ENCODE measurements around the gene GTF2A1. TPM values are rescaled to one million over a fixed set of nuclear protein-coding genes. Genes with fewer than 3 reads are reported as not detected.

The GTF2A1 gene
- polyA plus RNA-seq, 1 of the 3 experiments (the other 2 are of a cell fraction): 7.6 TPM

DNA sequence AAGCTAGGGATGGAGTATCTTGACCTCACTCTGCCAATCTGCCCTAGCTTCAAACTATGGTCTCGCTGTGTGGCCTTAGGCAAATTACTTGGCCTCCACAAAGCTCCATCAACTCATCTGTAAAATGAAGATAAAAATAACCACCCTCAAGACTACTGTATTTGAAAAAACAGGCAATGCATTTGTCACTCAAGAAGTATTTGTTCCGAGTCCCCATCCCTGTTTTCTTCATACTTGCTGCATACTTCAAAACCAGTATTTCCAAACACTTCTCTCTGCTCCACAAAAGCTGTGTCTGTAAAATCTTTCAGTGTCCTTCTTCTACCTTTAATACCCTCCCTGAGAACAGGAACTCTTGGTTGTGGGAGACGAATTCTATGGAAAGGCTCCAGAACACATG, 47.9 kb downstream of the GTF2A1 start:
- Histone ChIP-seq H3F3A (replicated peaks; ENCODE audit: insufficient read depth) (peaks cover 15% of the 10 kb centered on the region), H2AFZ (ENCODE audit: low read depth) (no peak overlapping the region), H4K20me1 (ENCODE audit: insufficient read depth) (no peaks in the 10 kb centered on the region), H3K79me2 (ENCODE audit: insufficient read depth) (no peaks in the 10 kb centered on the region), H3K4me3 (ENCODE audit: low read depth in 2 of 2, low read length in 1 of 2) (no peak overlapping the region), H3K4me2 (no peak overlapping the region), H3K4me1 (ENCODE audit: control insufficient read depth in 1 of 2, insufficient read depth in 2 of 2, low read depth in 1 of 2, low read length in 1 of 2) (peaks cover 3 to 5% of the 10 kb centered on the region in 2 experiments; a peak in 2 of 4 replicates), H3K27ac (ENCODE audit: low read depth in 2 of 2, low read length in 1 of 2) (no peak overlapping the region), H3K9ac (no peak overlapping the region), H3K9me2 (no peaks in the 10 kb centered on the region), H3K27me3 (ENCODE audit: insufficient read depth) (no peaks in the 10 kb centered on the region), H3K36me3 (replicated peaks in 1 of 2; ENCODE audit: control insufficient read depth in 1 of 2, insufficient read depth in 2 of 2, low read length in 1 of 2) (peaks cover 0 to 7% of the 10 kb centered on the region in 2 experiments), H3K9me3 (no peaks in the 10 kb centered on the region)
- CTCF ChIA-PET: interaction anchor here (0.9 to 3.7 kb wide), 4 partner anchors 11 to 217 kb away, joined by 3 to 19 read pairs (median 9); partner anchors contain the start of gene TSHR
- POLR2A ChIA-PET: no interaction called here
- DNase-seq: no peak
- no peak for TF ChIP-seq CTCF (IDR thresholded peaks at IDR 0.05)
- 90% methylated on average over 3 of the region's 3 CpGs for WGBS (ENCODE audit: low lambda C conversion rate)

DNA sequence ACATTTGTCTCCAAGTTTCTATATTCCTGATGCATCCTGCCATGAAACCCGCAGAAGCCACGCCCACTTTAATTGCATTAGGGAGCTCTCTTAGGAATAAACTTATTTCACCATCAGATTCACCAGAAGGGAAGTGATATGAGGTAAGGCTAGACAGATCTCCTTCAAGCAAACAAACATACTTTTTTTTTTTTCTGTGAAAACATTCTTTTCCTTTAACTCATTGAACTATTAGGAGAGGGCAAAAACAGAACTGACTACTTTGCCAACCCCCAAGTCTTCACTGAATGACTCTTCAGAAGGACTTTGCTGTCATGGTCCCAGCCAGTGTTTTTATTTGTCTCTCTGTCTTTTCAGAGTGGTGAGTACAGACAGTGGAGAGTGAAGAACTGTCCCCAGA, 48.4 kb downstream of the GTF2A1 start:
- no peak overlapping the region for H3K27ac ChIP-seq (ENCODE audit: low read depth in 2 of 2, low read length in 1 of 2)
- POLR2A ChIA-PET: no interaction called here
- H2AFZ ChIP-seq (ENCODE audit: low read depth): no peak overlapping the region
- CTCF ChIA-PET: interaction anchor here (0.6 to 3.7 kb wide), 5 partner anchors 11 to 539 kb away, joined by 3 to 19 read pairs (median 6); partner anchors contain the start of gene TSHR
- H3K36me3 ChIP-seq (replicated peaks in 1 of 2; ENCODE audit: control insufficient read depth in 1 of 2, insufficient read depth in 2 of 2, low read length in 1 of 2): peaks cover 0 to 2% of the 10 kb centered on the region in 2 experiments
- H3K9me3 ChIP-seq: no peaks in the 10 kb centered on the region
- H3K4me1 ChIP-seq (ENCODE audit: control insufficient read depth in 1 of 2, insufficient read depth in 2 of 2, low read depth in 1 of 2, low read length in 1 of 2): peaks cover 3 to 5% of the 10 kb centered on the region in 2 experiments; a peak in 2 of 4 replicates
- H3K9ac ChIP-seq: no peak overlapping the region
- peaks cover 15% of the 10 kb centered on the region for H3F3A ChIP-seq (replicated peaks; ENCODE audit: insufficient read depth)
- no peak overlapping the region for H3K4me2 ChIP-seq
- WGBS (ENCODE audit: low lambda C conversion rate): 79% methylated on average over 2 of the region's 2 CpGs
- H3K79me2 ChIP-seq (ENCODE audit: insufficient read depth): no peaks in the 10 kb centered on the region
- H3K4me3 ChIP-seq (ENCODE audit: low read depth in 2 of 2, low read length in 1 of 2): no peak overlapping the region
- H3K27me3 ChIP-seq (ENCODE audit: insufficient read depth): no peaks in the 10 kb centered on the region
- no peak for DNase-seq
- no peaks in the 10 kb centered on the region for H4K20me1 ChIP-seq (ENCODE audit: insufficient read depth)
- H3K9me2 ChIP-seq: no peaks in the 10 kb centered on the region
- TF ChIP-seq NFIC (IDR thresholded peaks at IDR 0.05; ENCODE audit: borderline replicate concordance) (no peak), USF1 (IDR thresholded peaks at IDR 0.05; ENCODE audit: borderline replicate concordance, low read depth) (no peak), RFX5 (IDR thresholded peaks at IDR 0.05; ENCODE audit: low read length) (no peak), FOXM1 (IDR thresholded peaks at IDR 0.05; ENCODE audit: low read depth) (no peak), YY1 (IDR thresholded peaks at IDR 0.05; ENCODE audit: low read depth) (no peak), ELF1 (IDR thresholded peaks at IDR 0.05) (no peak), CTCF (IDR thresholded peaks at IDR 0.05) (no peak)
- TF ChIP-seq, protein P1, sequence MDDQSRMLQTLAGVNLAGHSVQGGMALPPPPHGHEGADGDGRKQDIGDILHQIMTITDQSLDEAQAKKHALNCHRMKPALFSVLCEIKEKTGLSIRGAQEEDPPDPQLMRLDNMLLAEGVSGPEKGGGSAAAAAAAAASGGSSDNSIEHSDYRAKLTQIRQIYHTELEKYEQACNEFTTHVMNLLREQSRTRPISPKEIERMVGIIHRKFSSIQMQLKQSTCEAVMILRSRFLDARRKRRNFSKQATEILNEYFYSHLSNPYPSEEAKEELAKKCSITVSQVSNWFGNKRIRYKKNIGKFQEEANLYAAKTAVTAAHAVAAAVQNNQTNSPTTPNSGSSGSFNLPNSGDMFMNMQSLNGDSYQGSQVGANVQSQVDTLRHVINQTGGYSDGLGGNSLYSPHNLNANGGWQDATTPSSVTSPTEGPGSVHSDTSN (IDR thresholded peaks at IDR 0.05): no peak

All from SK-N-SH (cell line).